NT2/D1 (cell line): ENCODE measurements around the gene ASIP.

Source experiments
- SUZ12 ChIP-seq: IDR thresholded peaks from 2 replicates; pipeline ENCODE4 v1.6.1; 2011; ENCODE audit not compliant: insufficient read length, insufficient read depth; ENCODE audit errors: extremely low read depth
- YY1 ChIP-seq: IDR thresholded peaks from 2 replicates; pipeline ENCODE4 v1.6.1; 2011; ENCODE audit not compliant: insufficient read length, insufficient read depth
- ZNF274 ChIP-seq: IDR thresholded peaks from 2 replicates; pipeline ENCODE4 v1.6.1; 2011; ENCODE audit warnings: mild to moderate bottlenecking, low read depth, low read length

GRCh38 chr20:34216382-34216742 is 24.9 kb upstream of the ASIP start:
- TF ChIP-seq YY1 (no peak), ZNF274 (no peak), SUZ12 (no peak)
